GM06990 (cell line): ENCODE results near the gene DCDC1.

Experiments used
- DNase-seq: peaks from one replicate; pipeline ENCODE4 v3.0.0-alpha.2; 2011; ENCODE audit not compliant: insufficient read length; ENCODE audit errors: extremely low read depth
- H3K27me3 ChIP-seq: replicated peaks from 2 replicates; pipeline ENCODE4 v1.6.0; 2011; ENCODE audit warnings: low read length; ENCODE audit not compliant: control insufficient read depth, insufficient read depth
- H3K36me3 ChIP-seq: 2 replicates; pipeline ENCODE4 v1.5.1; 2011; ENCODE audit warnings: low read length; ENCODE audit not compliant: control insufficient read depth, insufficient read depth
- H3K4me3 ChIP-seq: replicated peaks from 2 replicates; pipeline ENCODE4 v1.5.1; 2011; ENCODE audit warnings: low read depth, mild to moderate bottlenecking, control low read depth, low read length
- TF ChIP-seq, protein P1 (sequence below): IDR thresholded peaks from 2 replicates; pipeline ENCODE4 v1.5.1; 2011; ENCODE audit warnings: low read length, control low read depth, mild to moderate bottlenecking, inconsistent platforms; ENCODE audit not compliant: insufficient read depth, poor library complexity, severe bottlenecking

Gene DCDC1

DNA sequence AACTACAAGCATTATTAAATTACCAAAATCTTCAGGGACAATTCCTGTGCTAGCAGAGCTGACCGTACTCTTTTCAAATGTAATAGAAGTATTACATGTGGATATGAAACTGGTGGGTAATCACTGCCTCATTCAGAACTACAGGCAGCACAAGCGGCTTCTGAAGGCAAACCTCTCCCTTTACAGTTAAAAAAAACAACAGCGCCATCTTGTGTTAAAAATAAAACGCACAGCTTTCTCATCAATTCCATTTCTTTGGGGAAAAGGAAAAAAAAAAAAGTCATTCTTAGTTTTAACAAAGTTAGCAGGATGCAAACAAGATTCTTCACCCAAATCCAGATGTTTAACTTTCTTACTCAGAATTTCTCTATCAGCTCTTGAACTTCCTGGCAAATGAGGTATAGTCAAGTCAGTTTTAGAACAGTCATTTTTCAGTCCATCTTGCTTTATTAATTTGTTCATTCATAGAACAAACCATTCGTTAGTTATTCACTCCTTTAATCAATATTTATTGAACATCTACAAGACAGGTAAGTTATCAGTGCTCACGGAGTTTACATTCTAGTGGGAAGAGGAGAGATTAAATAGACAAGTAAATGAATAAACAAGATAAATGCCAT is 451.6 kb downstream of the DCDC1 start:
- H3K36me3 ChIP-seq, result no peaks in the 10 kb centered on the region
- no peaks in the 10 kb centered on the region for H3K27me3 ChIP-seq
- TF ChIP-seq, protein P1, sequence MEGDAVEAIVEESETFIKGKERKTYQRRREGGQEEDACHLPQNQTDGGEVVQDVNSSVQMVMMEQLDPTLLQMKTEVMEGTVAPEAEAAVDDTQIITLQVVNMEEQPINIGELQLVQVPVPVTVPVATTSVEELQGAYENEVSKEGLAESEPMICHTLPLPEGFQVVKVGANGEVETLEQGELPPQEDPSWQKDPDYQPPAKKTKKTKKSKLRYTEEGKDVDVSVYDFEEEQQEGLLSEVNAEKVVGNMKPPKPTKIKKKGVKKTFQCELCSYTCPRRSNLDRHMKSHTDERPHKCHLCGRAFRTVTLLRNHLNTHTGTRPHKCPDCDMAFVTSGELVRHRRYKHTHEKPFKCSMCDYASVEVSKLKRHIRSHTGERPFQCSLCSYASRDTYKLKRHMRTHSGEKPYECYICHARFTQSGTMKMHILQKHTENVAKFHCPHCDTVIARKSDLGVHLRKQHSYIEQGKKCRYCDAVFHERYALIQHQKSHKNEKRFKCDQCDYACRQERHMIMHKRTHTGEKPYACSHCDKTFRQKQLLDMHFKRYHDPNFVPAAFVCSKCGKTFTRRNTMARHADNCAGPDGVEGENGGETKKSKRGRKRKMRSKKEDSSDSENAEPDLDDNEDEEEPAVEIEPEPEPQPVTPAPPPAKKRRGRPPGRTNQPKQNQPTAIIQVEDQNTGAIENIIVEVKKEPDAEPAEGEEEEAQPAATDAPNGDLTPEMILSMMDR, result peak; percentile 44
- DNase-seq, result no peak
- no peak overlapping the region for H3K4me3 ChIP-seq

DNA sequence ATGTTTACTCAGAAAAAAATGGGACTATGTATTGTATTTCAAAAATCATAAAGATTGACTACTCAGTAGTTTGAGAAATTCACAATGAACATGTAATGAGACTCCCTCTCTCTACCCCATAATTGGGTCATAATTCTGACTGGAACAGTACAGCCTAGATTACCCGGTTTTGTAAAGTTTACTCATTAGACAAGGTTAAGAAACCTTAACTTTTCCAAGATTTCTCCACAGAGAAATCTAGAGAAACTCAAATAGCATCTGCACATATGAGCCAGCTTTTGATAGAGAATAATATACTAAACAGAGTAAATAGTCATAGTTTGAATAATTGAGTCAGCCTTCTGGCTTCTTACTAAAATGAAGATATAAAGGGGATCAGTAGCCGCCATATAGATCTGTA is 452.3 kb downstream of the DCDC1 start:
- no peaks in the 10 kb centered on the region for H3K36me3 ChIP-seq
- no peak overlapping the region for H3K4me3 ChIP-seq
- TF ChIP-seq, protein P1, result no peak
- no peaks in the 10 kb centered on the region for H3K27me3 ChIP-seq
- no peak for DNase-seq

DNA sequence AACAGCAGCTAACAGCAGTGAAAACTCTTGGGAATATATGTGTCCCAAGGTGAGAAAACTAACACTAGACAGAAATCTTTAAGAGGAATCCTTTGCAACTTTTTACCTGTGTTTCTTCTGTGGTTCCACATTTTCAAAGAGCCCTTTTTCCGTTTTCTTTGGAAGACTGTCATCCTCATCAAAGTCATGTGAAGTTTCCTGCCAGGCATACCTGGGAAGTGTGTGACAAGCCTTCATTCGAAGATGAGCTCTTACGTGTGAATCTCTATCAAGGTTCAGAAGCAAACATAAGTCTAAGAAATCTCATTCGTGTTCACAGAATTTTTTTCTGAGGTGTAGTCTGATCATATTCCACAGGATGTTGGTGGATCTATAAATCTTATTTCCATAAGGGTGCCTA is 452.8 kb downstream of the DCDC1 start:
- no peak for DNase-seq
- H3K4me3 ChIP-seq, result no peak overlapping the region
- TF ChIP-seq, protein P1, result no peak

DNA sequence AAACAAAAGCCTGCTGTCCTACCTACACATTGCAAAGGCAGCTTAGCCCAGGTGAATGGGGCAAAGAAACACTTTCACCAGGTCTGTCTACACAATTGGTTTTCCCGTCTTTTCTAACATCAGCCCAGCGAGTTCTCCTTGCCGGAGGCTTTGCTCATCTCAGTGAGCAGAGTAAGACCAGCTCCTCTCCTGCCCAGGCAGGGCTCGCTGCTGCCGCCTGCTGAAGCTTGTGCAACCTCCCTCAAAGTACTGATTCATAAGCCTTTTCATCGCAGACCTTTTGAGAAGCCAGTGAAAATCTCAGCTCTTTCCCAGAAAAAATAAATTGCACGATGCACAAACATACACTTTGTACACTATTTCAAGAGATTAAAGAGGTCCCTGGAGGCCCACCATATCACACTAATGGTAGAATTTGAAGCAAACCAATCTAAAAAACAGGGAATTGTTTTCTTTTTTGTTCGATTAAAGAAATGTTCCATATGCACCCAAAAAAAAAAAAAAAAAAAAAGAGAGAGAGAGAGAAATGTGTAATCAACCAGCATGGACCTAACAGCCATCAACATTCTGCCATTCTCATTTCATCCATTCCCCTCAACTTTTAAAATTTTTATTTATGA is 455.3 kb downstream of the DCDC1 start:
- DNase-seq, result no peak
- TF ChIP-seq, protein P1, result peak; percentile 80
- Histone ChIP-seq H3K27me3 (no peaks in the 10 kb centered on the region), H3K36me3 (no peaks in the 10 kb centered on the region), H3K4me3 (no peak overlapping the region)

More for the DNA sequence above, 452.8 kb downstream of the DCDC1 start:
- H3K27me3 ChIP-seq, result no peaks in the 10 kb centered on the region
- H3K36me3 ChIP-seq, result no peaks in the 10 kb centered on the region

DNA sequence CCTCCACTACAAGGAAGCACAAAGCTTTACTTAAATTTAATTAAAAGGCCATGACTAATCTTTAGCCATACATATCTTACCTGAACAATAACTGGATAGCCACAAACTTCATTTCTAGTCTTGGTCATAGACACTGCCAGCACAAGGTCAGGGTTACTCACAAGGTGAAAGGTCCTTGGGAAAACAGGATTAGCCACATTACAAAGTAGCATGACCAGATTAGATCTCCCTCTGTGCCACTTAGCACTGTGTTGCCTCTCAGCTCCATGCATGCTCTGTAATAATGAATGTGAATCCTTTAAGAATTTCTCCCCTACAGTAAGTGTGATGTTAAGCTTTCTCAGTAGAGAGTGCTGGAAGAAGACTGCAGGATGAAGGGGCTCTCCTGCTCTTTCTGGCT is 458.3 kb downstream of the DCDC1 start:
- H3K4me3 ChIP-seq, result no peak overlapping the region
- no peaks in the 10 kb centered on the region for H3K36me3 ChIP-seq
- DNase-seq, result no peak
- TF ChIP-seq, protein P1, result no peak
- no peaks in the 10 kb centered on the region for H3K27me3 ChIP-seq
